ENCODE data around the gene VPS33B.
"Not testable (repeated sequence)": the region's sequence is repeated elsewhere in the genome, so short reads cannot be mapped to it uniquely, and the experiment has no call there.

Gene VPS33B

GRCh38 chr15:91031796-91032195 lies 9.4 kb upstream of the VPS33B start:
- DNase-seq (ENCODE audit: low spot score): no peak

- DNase-seq (ENCODE audit: low spot score): no peak
These were observed 5.3 kb upstream of the VPS33B start for GRCh38 chr15:91027677-91028076.

GRCh38 chr15:91023720-91024119 lies 1.3 kb upstream of the VPS33B start:
- DNase-seq (ENCODE audit: low spot score): no peak

- DNase-seq (ENCODE audit: low spot score): no peak
These were observed 387 bp upstream of the VPS33B start for GRCh38 chr15:91022832-91023129.

GRCh38 chr15:91021516-91022074 lies 799 bp downstream of the VPS33B start:
- DNase-seq (ENCODE audit: low spot score): no peak

- no peak for DNase-seq (ENCODE audit: low spot score)
These were observed 4.2 kb downstream of the VPS33B start for GRCh38 chr15:91018158-91018557.

GRCh38 chr15:91017716-91018115 lies 4.7 kb downstream of the VPS33B start:
- no peak for DNase-seq (ENCODE audit: low spot score)

GRCh38 chr15:91013701-91014100 lies 8.7 kb downstream of the VPS33B start:
- not testable (repeated sequence) for DNase-seq (ENCODE audit: low spot score)

GRCh38 chr15:91007266-91007665 lies 15.1 kb downstream of the VPS33B start:
- no peak for DNase-seq (ENCODE audit: low spot score)

GRCh38 chr15:91001209-91001608 lies 21.2 kb downstream of the VPS33B start:
- DNase-seq (ENCODE audit: low spot score): no peak

- no peak for DNase-seq (ENCODE audit: low spot score)
These were observed 23.7 kb downstream of the VPS33B start for GRCh38 chr15:90998737-90999136.

GRCh38 chr15:90994417-90995311 lies 27.7 kb downstream of the VPS33B start, which contains the start of gene PRC1:
Gene PRC1 (minus strand): TSS chr15:90994535. CDS start chr15:90994417, 118 bp downstream.
- peak; percentile 99 for DNase-seq (ENCODE audit: low spot score)

GRCh38 chr15:90994059-90994416 lies 28.4 kb downstream of the VPS33B start:
- DNase-seq (ENCODE audit: low spot score): no peak

GRCh38 chr15:90991587-90992285 lies 30.7 kb downstream of the VPS33B start:
- peak; percentile 44 for DNase-seq (ENCODE audit: low spot score)

- no peak for DNase-seq (ENCODE audit: low spot score)
These were observed 31.9 kb downstream of the VPS33B start for GRCh38 chr15:90990446-90990845.

- DNase-seq (ENCODE audit: low spot score): no peak
These were observed 33.2 kb downstream of the VPS33B start for GRCh38 chr15:90989040-90989768.

GRCh38 chr15:90988296-90988695 lies 34.1 kb downstream of the VPS33B start:
- DNase-seq (ENCODE audit: low spot score): no peak

GRCh38 chr15:90987561-90988141 lies 34.7 kb downstream of the VPS33B start:
- no peak for DNase-seq (ENCODE audit: low spot score)

GRCh38 chr15:90986790-90987507 lies 35.4 kb downstream of the VPS33B start:
- DNase-seq (ENCODE audit: low spot score): no peak

GRCh38 chr15:90982135-90982534 lies 40.3 kb downstream of the VPS33B start:
- no peak for DNase-seq (ENCODE audit: low spot score)

- DNase-seq (ENCODE audit: low spot score): no peak
These were observed 40.7 kb downstream of the VPS33B start for GRCh38 chr15:90981681-90982080.

Measured in hematopoietic multipotent progenitor cell treated with erythropoietin and hydrocortisone succinate and interleukin-3 and kit ligand, for 15 days (in vitro differentiated cells).